Adipocyte (in vitro differentiated cells): ENCODE results near the gene NLRP6.
A peak's percentile ranks its signal among the peaks of the same experiment; 100 is the strongest.
"Not testable (repeated sequence)": the region's sequence is repeated elsewhere in the genome, so short reads cannot be mapped to it uniquely, and the experiment has no call there.

Experiments
- DNase-seq: peaks from one replicate; pipeline ENCODE4 v3.0.0-alpha.2; 2015; ENCODE audit warnings: low read depth
- H3K27me3 ChIP-seq: replicated peaks from 2 replicates; pipeline ENCODE4 v1.7.0; 2013; ENCODE audit warnings: mild to moderate bottlenecking, low read length, moderate library complexity; ENCODE audit not compliant: control insufficient read depth, insufficient read depth
- H3K36me3 ChIP-seq: 2 replicates; pipeline ENCODE4 v1.7.0; 2013; ENCODE audit warnings: low read length, mild to moderate bottlenecking, moderate library complexity; ENCODE audit not compliant: control insufficient read depth, insufficient read depth, severe bottlenecking
- H3K4me1 ChIP-seq: 2 replicates; pipeline ENCODE4 v1.7.0; 2013; ENCODE audit warnings: mild to moderate bottlenecking, low read length, moderate library complexity; ENCODE audit not compliant: control insufficient read depth, insufficient read depth
- H3K4me3 ChIP-seq: 2 replicates; pipeline ENCODE4 v1.7.0; 2013; ENCODE audit warnings: mild to moderate bottlenecking, low read length, moderate library complexity
- H3K9ac ChIP-seq: 2 replicates; pipeline ENCODE4 v1.7.0; 2013; ENCODE audit warnings: mild to moderate bottlenecking, low read length, moderate library complexity
- H3K9me3 ChIP-seq: 2 replicates; pipeline ENCODE4 v1.7.0; 2013; ENCODE audit warnings: mild to moderate bottlenecking, low read length, moderate library complexity; ENCODE audit not compliant: control insufficient read depth

NLRP6 gene

DNA sequence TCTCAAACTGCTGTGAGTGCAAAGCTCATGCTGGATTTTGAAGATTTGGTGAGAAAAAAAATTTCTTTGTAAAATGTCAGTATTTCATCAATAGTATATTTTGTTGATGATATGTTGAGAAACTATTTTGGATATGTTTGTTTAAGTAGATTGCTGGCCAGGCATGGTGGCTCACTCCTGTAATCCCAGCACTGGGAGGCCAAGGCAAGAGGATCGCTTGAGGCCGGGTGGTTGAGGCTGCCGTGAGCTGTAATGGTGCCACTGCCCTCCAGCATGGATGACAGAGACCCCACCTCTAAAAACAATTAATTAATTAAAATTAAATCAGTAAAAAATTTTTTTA lies 49.3 kb downstream of the NLRP6 start:
- Histone ChIP-seq H3K9me3 (no peaks in the 10 kb centered on the region), H3K36me3 (no peaks in the 10 kb centered on the region), H3K9ac (peak overlapping the region; percentile 82), H3K4me1 (peaks cover 35% of the 10 kb centered on the region), H3K4me3 (peak overlapping the region; percentile 65), H3K27me3 (no peaks in the 10 kb centered on the region)
- DNase-seq = no peak

DNA sequence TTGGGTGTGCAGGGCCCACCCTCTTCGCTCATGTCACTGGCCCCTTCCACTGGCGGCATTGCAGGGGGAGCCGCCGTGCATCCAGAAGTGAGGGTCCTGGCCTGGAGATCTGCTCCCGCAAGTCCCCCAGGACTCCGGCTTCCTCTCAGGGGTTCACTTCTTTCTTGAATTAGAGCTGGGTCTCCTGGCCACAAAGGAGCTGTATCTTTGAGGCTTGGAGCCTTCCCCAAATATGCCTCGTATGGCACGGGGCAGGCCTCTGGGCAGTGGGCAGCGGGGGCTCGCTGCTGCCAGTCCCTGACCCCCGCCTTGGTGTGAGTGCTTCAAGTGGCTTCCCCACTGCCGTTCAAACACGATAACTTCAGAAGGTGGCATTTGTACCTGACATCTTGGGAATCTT lies 49.8 kb downstream of the NLRP6 start:
- peaks cover 35% of the 10 kb centered on the region for H3K4me1 ChIP-seq

DNA sequence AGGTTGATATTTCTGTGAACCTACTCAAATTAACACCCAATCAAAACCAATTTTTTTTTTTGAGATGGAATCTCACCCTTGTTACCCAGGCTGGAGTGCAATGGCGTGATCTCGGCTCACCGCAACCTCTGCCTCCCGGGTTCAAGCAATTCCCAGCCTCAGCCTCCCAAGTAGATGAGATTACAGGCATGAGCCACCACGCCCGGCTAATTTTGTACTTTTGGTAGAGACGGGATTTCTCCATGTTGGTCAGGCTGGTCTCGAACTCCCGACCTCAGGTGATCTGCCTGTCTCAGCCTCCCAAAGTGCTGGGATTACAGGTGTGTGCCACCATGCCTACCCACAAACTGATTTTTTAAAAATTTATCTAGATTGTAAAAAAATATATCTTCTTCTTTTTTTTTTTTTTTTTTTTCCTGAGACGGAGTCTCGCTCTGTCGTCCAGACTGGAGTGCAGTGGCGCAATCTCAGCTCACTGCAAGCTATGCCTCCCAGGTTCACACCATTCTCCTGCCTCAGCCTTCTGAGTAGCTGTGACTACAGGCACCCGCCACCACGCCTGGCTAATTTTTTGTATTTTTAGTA lies 50.4 kb downstream of the NLRP6 start:
- not testable (repeated sequence) for H3K27me3 ChIP-seq, H3K9me3 ChIP-seq, DNase-seq, H3K9ac ChIP-seq, H3K36me3 ChIP-seq, H3K4me3 ChIP-seq
- H3K4me1 ChIP-seq = peaks cover 35% of the 10 kb centered on the region

More for the DNA sequence above, 49.8 kb downstream of the NLRP6 start:
- DNase-seq = no peak
- Histone ChIP-seq H3K27me3 (no peaks in the 10 kb centered on the region), H3K4me3 (no peak overlapping the region), H3K36me3 (no peaks in the 10 kb centered on the region), H3K9ac (no peak overlapping the region), H3K9me3 (no peaks in the 10 kb centered on the region)

DNA sequence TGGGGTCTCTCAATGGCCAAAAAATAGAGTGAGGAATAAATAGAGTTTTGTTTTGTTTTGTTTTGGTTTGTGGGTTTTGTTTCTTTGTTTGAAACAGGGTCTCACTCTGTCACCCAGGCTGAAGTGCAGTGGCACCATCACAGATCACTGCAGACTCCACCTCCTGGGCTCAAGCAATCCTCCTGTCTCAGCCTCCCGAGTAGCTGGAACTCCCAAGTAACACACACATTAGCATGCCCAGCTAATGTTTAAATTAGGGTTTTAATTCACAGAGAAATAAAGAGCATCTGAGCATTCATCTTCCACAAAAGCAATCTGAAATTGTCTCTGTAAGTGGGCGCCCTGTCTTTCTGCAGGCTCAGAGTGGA lies 51.7 kb downstream of the NLRP6 start:
- Histone ChIP-seq H3K9me3 (no peaks in the 10 kb centered on the region), H3K4me1 (peaks cover 35% of the 10 kb centered on the region), H3K27me3 (no peaks in the 10 kb centered on the region), H3K4me3 (no peak overlapping the region), H3K36me3 (no peaks in the 10 kb centered on the region), H3K9ac (no peak overlapping the region)
- DNase-seq = no peak

DNA sequence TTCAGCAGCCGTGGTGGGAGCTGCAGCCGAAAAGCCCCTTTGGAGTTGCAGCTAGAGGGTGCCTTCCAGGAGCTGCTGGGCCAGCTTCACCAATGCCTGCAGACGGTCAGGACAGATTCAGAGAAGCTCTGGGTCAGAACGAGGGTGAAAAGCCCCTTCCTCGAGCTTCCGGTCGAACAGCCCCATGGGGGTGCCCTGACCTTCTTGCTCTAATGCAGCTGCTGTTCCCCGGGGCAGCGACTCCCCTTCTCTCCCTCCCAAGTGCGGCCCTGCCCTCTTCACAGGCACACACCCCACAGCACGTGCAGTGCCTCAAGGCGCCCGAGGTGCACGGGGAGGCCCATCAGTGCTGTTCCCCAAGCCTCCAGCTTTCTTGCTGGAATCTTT lies 52.1 kb downstream of the NLRP6 start:
- Histone ChIP-seq H3K27me3 (no peaks in the 10 kb centered on the region), H3K4me3 (no peak overlapping the region), H3K4me1 (peaks cover 34% of the 10 kb centered on the region), H3K9ac (no peak overlapping the region), H3K36me3 (no peaks in the 10 kb centered on the region), H3K9me3 (no peaks in the 10 kb centered on the region)
- DNase-seq = no peak

DNA sequence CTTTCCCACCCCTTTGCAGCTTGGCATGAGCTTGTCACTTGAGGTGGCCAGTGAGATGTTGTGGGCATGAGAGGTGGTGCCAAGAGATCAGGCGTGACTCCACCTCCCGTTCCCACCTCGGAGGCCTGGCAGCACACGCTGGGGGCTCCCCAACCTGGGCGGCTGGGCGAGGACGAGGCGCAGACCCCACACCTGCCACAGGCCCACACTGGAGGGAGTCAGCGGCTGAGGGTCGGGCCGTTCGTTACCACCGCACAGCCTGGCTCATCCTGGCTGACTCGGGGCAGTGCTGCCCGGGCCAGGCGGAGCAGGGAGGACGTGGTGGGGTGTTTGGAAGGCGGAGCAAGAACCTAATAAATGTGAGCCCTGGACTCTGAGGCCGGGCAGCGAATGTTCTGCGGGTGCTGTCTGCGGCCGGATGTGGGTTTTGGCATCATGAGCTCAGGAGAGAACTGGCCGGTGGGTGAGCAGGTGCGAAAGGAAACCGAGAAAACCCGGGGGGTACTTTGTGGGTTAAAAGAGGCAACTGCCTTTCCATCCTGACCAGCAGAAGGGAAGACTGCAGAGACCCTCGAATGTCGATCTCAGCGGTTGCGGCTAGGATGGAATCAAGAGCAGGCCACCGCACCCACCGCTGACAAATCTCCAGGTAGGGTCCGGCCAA lies 52.6 kb downstream of the NLRP6 start:
- Histone ChIP-seq H3K36me3 (no peaks in the 10 kb centered on the region), H3K4me3 (no peak overlapping the region), H3K9ac (no peak overlapping the region), H3K9me3 (no peaks in the 10 kb centered on the region), H3K4me1 (peaks cover 34% of the 10 kb centered on the region), H3K27me3 (no peaks in the 10 kb centered on the region)
- DNase-seq = no peak

DNA sequence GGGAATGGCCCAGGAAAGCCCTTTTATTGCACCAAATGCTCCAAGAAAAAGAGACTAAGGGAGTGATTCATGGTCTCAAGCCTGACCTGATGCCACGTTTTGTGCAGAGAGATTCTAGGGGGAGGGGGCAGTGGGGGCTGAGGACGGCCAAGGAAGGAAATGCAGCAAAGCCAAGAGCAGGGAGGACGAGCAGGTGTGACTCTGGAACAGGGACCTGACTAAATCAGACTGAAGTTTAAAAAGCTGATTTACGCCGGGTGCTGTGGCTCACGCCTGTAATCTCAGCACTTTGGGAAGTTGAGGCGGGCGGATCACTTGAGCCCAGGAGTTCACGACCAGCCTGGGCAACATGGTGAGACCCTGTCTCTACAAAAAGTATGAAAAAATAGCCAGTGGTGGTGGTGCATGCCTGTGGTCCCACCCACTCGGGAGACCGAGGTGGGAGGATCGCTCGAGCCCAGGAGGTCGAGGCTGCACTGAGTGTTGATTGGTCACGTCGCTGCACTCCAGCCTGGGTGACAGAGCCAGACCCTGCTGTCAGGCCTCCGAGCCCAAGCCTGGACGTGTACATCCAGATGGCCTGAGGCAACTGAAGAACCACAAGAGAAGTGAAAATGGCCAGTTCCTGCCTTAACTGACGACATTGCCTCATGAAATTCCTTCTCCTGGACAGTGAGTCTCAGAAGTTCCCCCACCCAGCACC lies 53.3 kb downstream of the NLRP6 start:
- H3K9ac ChIP-seq = no peak overlapping the region
- no peak for DNase-seq
- H3K9me3 ChIP-seq = no peaks in the 10 kb centered on the region
- H3K4me1 ChIP-seq = peaks cover 31% of the 10 kb centered on the region
- H3K4me3 ChIP-seq = no peak overlapping the region
- no peaks in the 10 kb centered on the region for H3K27me3 ChIP-seq
- H3K36me3 ChIP-seq = no peaks in the 10 kb centered on the region

DNA sequence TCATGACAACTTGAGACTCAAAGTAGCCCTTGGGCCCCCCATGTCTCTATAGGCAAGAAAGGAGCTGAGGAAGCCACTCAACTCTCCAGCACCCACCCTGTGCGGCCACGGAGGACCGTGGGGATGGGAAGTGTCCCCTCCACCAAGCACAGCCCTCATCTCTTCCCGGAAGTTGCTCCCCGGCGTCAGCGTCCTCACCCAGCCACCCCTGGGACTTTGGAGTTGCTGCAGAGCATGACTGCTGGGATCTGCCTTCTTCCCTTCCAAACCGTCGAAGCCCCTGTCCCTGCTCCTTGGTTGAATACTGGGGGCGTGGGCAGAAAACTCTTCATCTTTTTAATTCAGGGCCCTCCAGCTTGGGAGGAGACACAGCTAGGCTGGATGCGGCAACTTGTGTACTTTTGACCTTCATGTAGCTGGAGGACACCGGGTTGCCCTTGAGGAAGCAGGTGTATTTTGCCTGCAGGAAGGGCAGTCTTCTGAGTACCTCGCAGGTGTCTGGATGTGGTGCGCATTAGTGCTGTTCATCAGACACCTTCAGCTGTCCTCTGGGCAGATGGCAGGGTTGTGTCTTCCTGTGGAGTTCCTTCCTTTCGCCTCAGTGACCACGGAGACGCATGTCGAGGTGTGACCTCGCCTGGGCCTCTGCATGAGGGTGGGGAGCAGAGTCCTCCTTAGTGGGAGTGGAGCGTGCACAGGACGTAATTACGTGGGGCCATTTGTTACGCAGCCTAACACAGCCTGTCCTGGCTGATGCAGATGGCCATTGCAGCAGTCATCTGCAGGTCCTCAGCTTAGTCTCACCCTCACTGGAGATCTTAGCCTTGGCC lies 54.7 kb downstream of the NLRP6 start:
- no peaks in the 10 kb centered on the region for H3K36me3 ChIP-seq
- no peak overlapping the region for H3K4me3 ChIP-seq
- H3K27me3 ChIP-seq = no peaks in the 10 kb centered on the region
- H3K4me1 ChIP-seq = peaks cover 20% of the 10 kb centered on the region
- DNase-seq = no peak
- H3K9ac ChIP-seq = no peak overlapping the region
- H3K9me3 ChIP-seq = no peaks in the 10 kb centered on the region

DNA sequence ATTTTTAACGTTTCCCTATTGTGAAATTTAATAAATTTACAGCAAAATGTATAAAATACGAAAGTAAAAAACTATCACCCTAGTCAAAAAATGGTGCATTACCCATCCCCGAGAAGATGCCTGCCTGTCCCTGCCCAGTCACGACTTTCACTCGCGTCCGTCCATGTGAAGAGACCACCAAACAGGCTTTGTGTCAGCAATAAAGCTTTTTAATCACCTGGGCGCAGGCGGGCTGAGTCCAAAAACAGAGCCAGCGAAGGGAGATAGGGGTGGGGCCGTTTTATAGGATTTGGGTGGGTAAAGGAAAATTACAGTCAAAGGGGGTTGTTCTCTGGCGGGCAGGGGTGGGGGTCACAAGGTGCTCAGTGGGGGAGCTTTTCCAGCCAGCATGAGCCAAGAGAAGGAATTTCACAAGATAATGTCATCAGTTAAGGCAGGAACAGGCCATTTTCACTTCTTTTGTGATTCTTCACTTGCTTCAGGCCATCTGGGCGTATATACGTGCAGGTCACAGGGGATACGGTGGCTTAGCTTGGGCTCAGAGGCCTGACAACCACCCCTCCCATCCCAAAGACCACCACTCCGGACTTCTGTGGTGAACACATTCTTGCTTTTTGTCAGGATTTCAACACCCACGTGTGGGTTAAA lies 55.5 kb downstream of the NLRP6 start:
- not testable (repeated sequence) for H3K27me3 ChIP-seq, DNase-seq, H3K9ac ChIP-seq, H3K36me3 ChIP-seq, H3K9me3 ChIP-seq
- Histone ChIP-seq H3K4me3 (peak overlapping the region; percentile 43), H3K4me1 (peaks cover 20% of the 10 kb centered on the region)

DNA sequence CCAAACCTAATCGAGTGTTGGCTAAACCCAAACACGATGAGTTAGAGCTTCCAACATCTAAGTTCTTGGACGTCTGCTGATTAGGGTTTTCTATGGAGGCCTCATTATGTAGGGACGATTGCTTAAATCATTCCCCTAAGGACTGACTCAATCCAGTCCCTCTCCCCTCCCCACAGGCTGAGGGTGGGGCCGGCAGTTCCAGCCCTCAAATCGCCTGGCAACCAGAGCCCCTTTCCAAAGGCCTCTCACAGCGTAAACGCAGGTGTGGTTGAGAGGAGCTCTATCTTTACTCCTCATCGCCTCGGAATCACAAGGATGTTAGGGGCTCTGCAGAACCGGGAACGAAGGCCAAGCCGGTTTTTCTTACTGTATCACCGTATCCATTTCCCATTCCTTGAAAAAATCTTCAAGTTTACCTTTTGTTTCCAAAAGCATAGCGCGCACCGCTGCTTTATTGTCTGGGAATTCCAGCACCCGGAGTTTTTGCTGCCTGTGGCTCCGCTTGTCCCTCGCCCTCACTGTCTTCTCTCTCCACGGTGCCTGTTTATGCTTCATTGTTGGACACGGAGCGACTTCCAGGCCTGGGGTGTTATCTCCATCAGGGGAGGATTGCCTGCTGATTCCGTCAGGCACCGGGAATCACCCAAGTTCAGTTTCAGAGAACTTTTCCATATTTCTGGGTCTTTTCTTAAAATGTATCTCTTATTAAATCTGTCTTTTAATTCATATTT lies 56.2 kb downstream of the NLRP6 start:
- no peak for DNase-seq
- Histone ChIP-seq H3K36me3 (no peaks in the 10 kb centered on the region), H3K4me3 (peak overlapping the region; percentile 43), H3K27me3 (no peaks in the 10 kb centered on the region), H3K4me1 (peaks cover 20% of the 10 kb centered on the region), H3K9ac (peak overlapping the region; percentile 62), H3K9me3 (no peaks in the 10 kb centered on the region)
